ENCODE results near the gene COX8C. TPM values are rescaled to one million over a fixed set of nuclear protein-coding genes. Genes with fewer than 3 reads are reported as not detected.
A peak's percentile ranks its signal among the peaks of the same experiment; 100 is the strongest.

Gene COX8C
- polyA plus RNA-seq, 3 donors, result not detected

DNA sequence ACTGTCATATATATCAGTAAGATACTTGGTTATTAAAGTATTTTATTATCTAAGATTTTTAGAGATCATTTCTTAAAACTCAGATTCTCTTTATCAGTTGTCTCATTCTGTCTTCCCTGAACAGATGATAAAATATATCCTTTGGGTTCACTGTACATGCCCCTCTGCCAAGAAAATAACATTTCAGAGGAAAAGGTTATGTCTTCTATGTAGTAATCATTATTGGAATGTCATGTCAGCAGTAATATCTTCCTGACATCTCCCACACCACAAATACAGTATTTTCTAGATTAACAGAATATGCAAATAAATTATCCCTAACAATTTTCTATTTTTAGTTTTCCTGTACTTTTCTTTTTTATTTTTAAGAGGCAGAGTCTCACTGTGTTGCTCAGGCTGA, 40.2 kb upstream of the COX8C start:
- Histone ChIP-seq H4K20me1 (ENCODE audit: insufficient read depth, low read length) (peaks cover 96% of the 10 kb centered on the region), H3K36me3 (replicated peaks in 1 of 2; ENCODE audit: control insufficient read depth in 1 of 2, insufficient read depth in 2 of 2, low read length in 2 of 2) (no peaks in the 10 kb centered on the region), H3K9me3 (replicated peaks in 1 of 2; ENCODE audit: control insufficient read depth in 1 of 2, insufficient read depth in 1 of 2, low read length in 2 of 2) (no peaks in the 10 kb centered on the region), H3K4me2 (replicated peaks; ENCODE audit: extremely low read depth, low read length, poor library complexity, severe bottlenecking) (no peak overlapping the region), H3K9ac (ENCODE audit: insufficient read depth, low read length, poor library complexity, severe bottlenecking) (no peak overlapping the region), H3K4me3 (replicated peaks in 1 of 3; ENCODE audit: low read depth in 2 of 3, low read length in 3 of 3) (no peak overlapping the region), H2AFZ (ENCODE audit: insufficient read depth, low read depth, low read length, poor library complexity, severe bottlenecking) (no peak overlapping the region), H3K79me2 (ENCODE audit: insufficient read depth, low read length) (peaks cover 93% of the 10 kb centered on the region), H3K4me1 (ENCODE audit: control insufficient read depth in 1 of 2, insufficient read depth in 2 of 2, low read length in 2 of 2) (peaks cover 14 to 15% of the 10 kb centered on the region in 2 donors), H3K27ac (ENCODE audit: low read depth in 1 of 2, low read length in 2 of 2) (no peak overlapping the region), H3K27me3 (ENCODE audit: control insufficient read depth in 2 of 2, insufficient read depth in 2 of 2, low read length in 2 of 2) (no peaks in the 10 kb centered on the region)
- intact Hi-C loops (cut with micrococcal nuclease), result no loop called here
- TF ChIP-seq, protein P1, sequence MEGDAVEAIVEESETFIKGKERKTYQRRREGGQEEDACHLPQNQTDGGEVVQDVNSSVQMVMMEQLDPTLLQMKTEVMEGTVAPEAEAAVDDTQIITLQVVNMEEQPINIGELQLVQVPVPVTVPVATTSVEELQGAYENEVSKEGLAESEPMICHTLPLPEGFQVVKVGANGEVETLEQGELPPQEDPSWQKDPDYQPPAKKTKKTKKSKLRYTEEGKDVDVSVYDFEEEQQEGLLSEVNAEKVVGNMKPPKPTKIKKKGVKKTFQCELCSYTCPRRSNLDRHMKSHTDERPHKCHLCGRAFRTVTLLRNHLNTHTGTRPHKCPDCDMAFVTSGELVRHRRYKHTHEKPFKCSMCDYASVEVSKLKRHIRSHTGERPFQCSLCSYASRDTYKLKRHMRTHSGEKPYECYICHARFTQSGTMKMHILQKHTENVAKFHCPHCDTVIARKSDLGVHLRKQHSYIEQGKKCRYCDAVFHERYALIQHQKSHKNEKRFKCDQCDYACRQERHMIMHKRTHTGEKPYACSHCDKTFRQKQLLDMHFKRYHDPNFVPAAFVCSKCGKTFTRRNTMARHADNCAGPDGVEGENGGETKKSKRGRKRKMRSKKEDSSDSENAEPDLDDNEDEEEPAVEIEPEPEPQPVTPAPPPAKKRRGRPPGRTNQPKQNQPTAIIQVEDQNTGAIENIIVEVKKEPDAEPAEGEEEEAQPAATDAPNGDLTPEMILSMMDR (IDR thresholded peaks at IDR 0.05), result no peak
- H3K27ac Mint-ChIP-seq, result peak overlapping the region in 3 of 7 donors; percentile 0 to 82 (median 10)
- no peak for DNase-seq
- H3K4me1 Mint-ChIP-seq, result peaks cover 46% of the 10 kb centered on the region
- H3K36me3 Mint-ChIP-seq, result peaks cover 0 to 12% of the 10 kb centered on the region in 2 donors
- H3K27me3 Mint-ChIP-seq (ENCODE audit: low read depth in 3 of 3), result no peaks in the 10 kb centered on the region
- no peak overlapping the region for H3K4me3 Mint-ChIP-seq
- H3K9me3 Mint-ChIP-seq, result no peaks in the 10 kb centered on the region

- no peak overlapping the region for H3K4me3 ChIP-seq (replicated peaks in 1 of 3; ENCODE audit: low read depth in 2 of 3, low read length in 3 of 3)
- no peak overlapping the region for H2AFZ ChIP-seq (ENCODE audit: insufficient read depth, low read depth, low read length, poor library complexity, severe bottlenecking)
- peaks cover 93% of the 10 kb centered on the region for H3K79me2 ChIP-seq (ENCODE audit: insufficient read depth, low read length)
- intact Hi-C loops (cut with micrococcal nuclease), result no loop called here
- Mint-ChIP-seq H3K36me3 (peaks cover 0 to 7% of the 10 kb centered on the region in 2 donors), H3K4me1 (peaks cover 40% of the 10 kb centered on the region), H3K9me3 (no peaks in the 10 kb centered on the region), H3K4me3 (no peak overlapping the region), H3K27ac (peak overlapping the region in 2 of 7 donors; percentile 37 to 58), H3K27me3 (ENCODE audit: low read depth in 3 of 3) (no peaks in the 10 kb centered on the region)
- H3K4me2 ChIP-seq (replicated peaks; ENCODE audit: extremely low read depth, low read length, poor library complexity, severe bottlenecking), result no peak overlapping the region
- no peaks in the 10 kb centered on the region for H3K9me3 ChIP-seq (replicated peaks in 1 of 2; ENCODE audit: control insufficient read depth in 1 of 2, insufficient read depth in 1 of 2, low read length in 2 of 2)
- peaks cover 14 to 15% of the 10 kb centered on the region in 2 donors for H3K4me1 ChIP-seq (ENCODE audit: control insufficient read depth in 1 of 2, insufficient read depth in 2 of 2, low read length in 2 of 2)
- TF ChIP-seq, protein P1 (IDR thresholded peaks at IDR 0.05), result no peak
- no peaks in the 10 kb centered on the region for H3K27me3 ChIP-seq (ENCODE audit: control insufficient read depth in 2 of 2, insufficient read depth in 2 of 2, low read length in 2 of 2)
- DNase-seq, result no peak
- no peak overlapping the region for H3K9ac ChIP-seq (ENCODE audit: insufficient read depth, low read length, poor library complexity, severe bottlenecking)
- H3K27ac ChIP-seq (ENCODE audit: low read depth in 1 of 2, low read length in 2 of 2), result no peak overlapping the region
- no peaks in the 10 kb centered on the region for H3K36me3 ChIP-seq (replicated peaks in 1 of 2; ENCODE audit: control insufficient read depth in 1 of 2, insufficient read depth in 2 of 2, low read length in 2 of 2)
- no CpG with 5 or more reads among the region's 2 CpGs for WGBS (ENCODE audit: insufficient coverage)
- peaks cover 96% of the 10 kb centered on the region for H4K20me1 ChIP-seq (ENCODE audit: insufficient read depth, low read length)
These were observed 38.2 kb upstream of the COX8C start for GRCh38 chr14:93308686-93309345.
